ENCODE results near the gene CABLES2. TPM values are rescaled to one million over a fixed set of nuclear protein-coding genes. Genes with fewer than 3 reads are reported as not detected.

The CABLES2 gene
- total RNA-seq, 1 donor: 1.8 TPM

DNA sequence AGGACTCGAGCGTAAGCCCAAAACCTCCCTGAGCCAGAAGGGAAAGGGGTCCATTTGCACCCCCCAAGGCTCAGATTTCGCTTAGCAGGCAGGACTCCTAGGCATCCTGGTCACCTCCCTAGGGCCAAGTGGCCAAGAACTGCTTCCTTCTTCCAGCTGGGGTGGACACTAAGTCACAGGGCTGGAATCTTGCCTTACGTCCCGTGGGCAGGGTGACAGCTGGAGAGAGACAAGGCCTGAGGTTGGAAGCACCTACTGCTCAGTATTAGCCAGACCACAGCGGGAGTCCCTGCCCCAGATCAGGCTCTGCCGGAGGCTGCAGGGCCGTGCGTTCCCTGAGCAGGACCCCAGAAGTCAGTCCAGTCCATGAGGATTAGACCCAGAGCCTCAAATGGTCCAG is 59.6 kb downstream of the CABLES2 start:
- Histone ChIP-seq H4K20me1 (ENCODE audit: insufficient read depth, low read length) (no peaks in the 10 kb centered on the region), H2AFZ (ENCODE audit: low read length) (no peak overlapping the region), H3K4me1 (ENCODE audit: insufficient read depth, low read length) (no peaks in the 10 kb centered on the region), H3K27me3 (ENCODE audit: insufficient read depth, low read length) (no peaks in the 10 kb centered on the region), H3K36me3 (ENCODE audit: insufficient read depth, low read length) (no peaks in the 10 kb centered on the region), H3K4me2 (ENCODE audit: insufficient read depth, low read length) (no peak overlapping the region), H3K9me3 (ENCODE audit: low read depth, low read length) (no peaks in the 10 kb centered on the region), H3K27ac (ENCODE audit: low read depth, low read length) (no peak overlapping the region), H3K4me3 (ENCODE audit: insufficient read depth, low read length) (no peak overlapping the region), H3K79me2 (ENCODE audit: insufficient read depth, low read length) (no peaks in the 10 kb centered on the region)
- TF ChIP-seq, protein P1, sequence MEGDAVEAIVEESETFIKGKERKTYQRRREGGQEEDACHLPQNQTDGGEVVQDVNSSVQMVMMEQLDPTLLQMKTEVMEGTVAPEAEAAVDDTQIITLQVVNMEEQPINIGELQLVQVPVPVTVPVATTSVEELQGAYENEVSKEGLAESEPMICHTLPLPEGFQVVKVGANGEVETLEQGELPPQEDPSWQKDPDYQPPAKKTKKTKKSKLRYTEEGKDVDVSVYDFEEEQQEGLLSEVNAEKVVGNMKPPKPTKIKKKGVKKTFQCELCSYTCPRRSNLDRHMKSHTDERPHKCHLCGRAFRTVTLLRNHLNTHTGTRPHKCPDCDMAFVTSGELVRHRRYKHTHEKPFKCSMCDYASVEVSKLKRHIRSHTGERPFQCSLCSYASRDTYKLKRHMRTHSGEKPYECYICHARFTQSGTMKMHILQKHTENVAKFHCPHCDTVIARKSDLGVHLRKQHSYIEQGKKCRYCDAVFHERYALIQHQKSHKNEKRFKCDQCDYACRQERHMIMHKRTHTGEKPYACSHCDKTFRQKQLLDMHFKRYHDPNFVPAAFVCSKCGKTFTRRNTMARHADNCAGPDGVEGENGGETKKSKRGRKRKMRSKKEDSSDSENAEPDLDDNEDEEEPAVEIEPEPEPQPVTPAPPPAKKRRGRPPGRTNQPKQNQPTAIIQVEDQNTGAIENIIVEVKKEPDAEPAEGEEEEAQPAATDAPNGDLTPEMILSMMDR (IDR thresholded peaks at IDR 0.05; ENCODE audit: extremely low read depth, low read depth, low read length): no peak
- no peak for DNase-seq (ENCODE audit: insufficient read length, low spot score, missing footprints)

DNA sequence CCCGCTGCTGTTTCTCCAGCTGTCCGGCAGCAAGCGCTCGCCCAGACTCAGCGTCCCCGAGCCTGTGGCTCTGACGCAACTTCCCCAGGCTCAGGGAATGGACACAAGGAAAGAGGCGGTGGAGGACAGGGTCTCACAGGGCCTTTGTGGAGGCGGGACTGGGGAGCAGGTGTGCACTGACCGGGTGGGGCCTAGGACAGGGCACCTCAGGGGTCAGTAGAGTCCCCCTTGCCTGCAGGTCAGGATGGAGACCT is 60.0 kb downstream of the CABLES2 start:
- TF ChIP-seq, protein P1 (IDR thresholded peaks at IDR 0.05; ENCODE audit: extremely low read depth, low read depth, low read length): no peak
- Histone ChIP-seq H3K79me2 (ENCODE audit: insufficient read depth, low read length) (no peaks in the 10 kb centered on the region), H3K27me3 (ENCODE audit: insufficient read depth, low read length) (no peaks in the 10 kb centered on the region), H3K36me3 (ENCODE audit: insufficient read depth, low read length) (no peaks in the 10 kb centered on the region), H2AFZ (ENCODE audit: low read length) (no peak overlapping the region), H3K9me3 (ENCODE audit: low read depth, low read length) (no peaks in the 10 kb centered on the region), H3K4me2 (ENCODE audit: insufficient read depth, low read length) (no peak overlapping the region), H4K20me1 (ENCODE audit: insufficient read depth, low read length) (no peaks in the 10 kb centered on the region), H3K4me1 (ENCODE audit: insufficient read depth, low read length) (no peaks in the 10 kb centered on the region), H3K27ac (ENCODE audit: low read depth, low read length) (no peak overlapping the region), H3K4me3 (ENCODE audit: insufficient read depth, low read length) (no peak overlapping the region)
- DNase-seq (ENCODE audit: insufficient read length, low spot score, missing footprints): no peak

DNA sequence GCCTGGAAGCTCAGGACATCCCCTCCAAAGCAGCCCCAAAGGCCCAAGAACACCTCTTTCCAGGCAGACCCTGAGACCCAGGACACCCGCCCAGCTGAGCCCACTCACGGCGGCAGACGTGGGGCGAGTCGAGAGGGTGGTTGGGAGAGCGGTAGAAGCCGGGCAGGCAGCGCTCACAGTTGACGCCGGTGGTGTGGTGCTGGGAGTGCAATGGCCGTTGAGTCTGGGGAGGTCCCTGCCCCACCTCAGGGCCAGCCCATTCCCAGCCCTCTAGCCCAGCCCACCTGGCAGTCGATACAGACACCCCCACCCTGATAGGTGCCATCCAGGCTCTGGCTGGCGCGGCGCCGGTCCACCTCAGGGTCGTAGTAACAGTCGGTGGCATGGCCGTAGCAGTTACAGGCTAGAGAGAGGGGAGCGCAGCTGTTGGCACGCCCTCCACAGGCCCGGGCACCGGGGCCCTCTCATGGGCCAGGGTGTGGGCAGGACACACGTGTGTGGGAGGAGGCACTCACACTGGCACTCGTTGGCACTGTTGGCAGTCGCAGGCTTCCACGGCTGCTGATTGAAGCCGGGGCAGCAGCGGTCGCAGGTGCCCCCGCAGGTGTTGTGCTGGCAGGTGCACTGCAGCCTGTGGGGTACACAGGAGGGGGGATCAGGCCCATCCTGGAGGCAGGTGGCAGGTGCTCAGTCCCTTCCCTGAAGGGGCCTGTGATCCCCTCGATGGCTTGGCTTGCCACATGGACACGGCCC is 60.5 kb downstream of the CABLES2 start:
- H3K27ac ChIP-seq (ENCODE audit: low read depth, low read length): no peak overlapping the region
- H3K4me1 ChIP-seq (ENCODE audit: insufficient read depth, low read length): no peaks in the 10 kb centered on the region
- H3K4me2 ChIP-seq (ENCODE audit: insufficient read depth, low read length): no peak overlapping the region
- no peaks in the 10 kb centered on the region for H3K36me3 ChIP-seq (ENCODE audit: insufficient read depth, low read length)
- H3K27me3 ChIP-seq (ENCODE audit: insufficient read depth, low read length): no peaks in the 10 kb centered on the region
- no peak overlapping the region for H2AFZ ChIP-seq (ENCODE audit: low read length)
- no peaks in the 10 kb centered on the region for H3K79me2 ChIP-seq (ENCODE audit: insufficient read depth, low read length)
- TF ChIP-seq, protein P1 (IDR thresholded peaks at IDR 0.05; ENCODE audit: extremely low read depth, low read depth, low read length): no peak
- H3K9me3 ChIP-seq (ENCODE audit: low read depth, low read length): no peaks in the 10 kb centered on the region
- H3K4me3 ChIP-seq (ENCODE audit: insufficient read depth, low read length): no peak overlapping the region
- no peak for DNase-seq (ENCODE audit: insufficient read length, low spot score, missing footprints)
- H4K20me1 ChIP-seq (ENCODE audit: insufficient read depth, low read length): no peaks in the 10 kb centered on the region

DNA sequence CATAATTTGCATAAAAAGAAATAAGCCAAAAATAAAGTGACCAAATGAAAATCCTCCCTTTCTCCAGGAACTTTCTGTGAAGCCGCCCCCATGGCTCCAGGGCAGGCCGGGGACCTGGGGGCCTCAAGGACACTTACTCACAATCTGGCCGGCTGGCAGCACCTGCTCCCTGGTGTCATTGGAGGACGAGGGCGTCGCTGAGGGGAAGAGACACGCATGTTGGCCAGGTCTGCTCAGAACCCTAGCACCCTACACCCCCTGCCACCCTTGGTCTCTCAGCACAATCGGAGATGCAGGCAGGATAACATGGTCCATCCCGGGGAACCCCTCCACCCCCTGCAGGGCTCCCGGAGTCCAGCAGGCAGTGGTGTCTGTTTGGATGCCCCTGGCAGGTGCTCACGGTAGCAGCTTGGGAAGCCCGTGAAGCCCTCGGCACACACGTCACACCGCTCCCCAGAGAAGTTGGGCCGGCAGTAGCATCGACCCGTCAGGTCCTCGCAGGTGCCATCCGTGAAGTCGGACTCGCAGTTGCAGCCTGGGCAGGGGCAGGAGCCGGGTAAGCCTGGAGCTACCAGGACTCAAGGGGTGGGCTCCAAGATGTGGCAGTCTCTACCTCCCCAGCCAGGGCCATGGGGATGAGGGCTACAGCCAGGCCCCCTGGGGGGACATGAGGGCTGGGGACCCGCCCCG is 61.3 kb downstream of the CABLES2 start:
- Histone ChIP-seq H3K27ac (ENCODE audit: low read depth, low read length) (no peak overlapping the region), H3K27me3 (ENCODE audit: insufficient read depth, low read length) (no peaks in the 10 kb centered on the region), H2AFZ (ENCODE audit: low read length) (no peak overlapping the region), H3K4me3 (ENCODE audit: insufficient read depth, low read length) (no peak overlapping the region), H3K4me2 (ENCODE audit: insufficient read depth, low read length) (no peak overlapping the region), H4K20me1 (ENCODE audit: insufficient read depth, low read length) (no peaks in the 10 kb centered on the region), H3K4me1 (ENCODE audit: insufficient read depth, low read length) (no peaks in the 10 kb centered on the region), H3K79me2 (ENCODE audit: insufficient read depth, low read length) (no peaks in the 10 kb centered on the region), H3K9me3 (ENCODE audit: low read depth, low read length) (no peaks in the 10 kb centered on the region), H3K36me3 (ENCODE audit: insufficient read depth, low read length) (no peaks in the 10 kb centered on the region)
- DNase-seq (ENCODE audit: insufficient read length, low spot score, missing footprints): no peak
- TF ChIP-seq, protein P1 (IDR thresholded peaks at IDR 0.05; ENCODE audit: extremely low read depth, low read depth, low read length): no peak

Data from osteoblast (primary cell).